ENCODE results near the gene ESYT3. TPM values are rescaled to one million over a fixed set of nuclear protein-coding genes. Genes with fewer than 3 reads are reported as not detected.
"Not testable (repeated sequence)": the region's sequence is repeated elsewhere in the genome, so short reads cannot be mapped to it uniquely, and the experiment has no call there.

ESYT3 gene
- total RNA-seq, 4 donors from 2014 or later: 28.9 to 39.0 (median 33.5) TPM

- H3K4me1 ChIP-seq: peaks cover 3% of the 10 kb centered on the region
- H3K9me3 ChIP-seq: no peaks in the 10 kb centered on the region
- H3K36me3 ChIP-seq: no peaks in the 10 kb centered on the region
- peak overlapping the region; percentile 17 for H3K27ac ChIP-seq
- WGBS: 71% methylated on average over 9 of the region's 9 CpGs
- no peaks in the 10 kb centered on the region for H3K27me3 ChIP-seq
- DNase-seq (ENCODE audit: low spot score in 2 of 2): peak in 1 of 2 donors; percentile 55
- no peak overlapping the region for H3K4me3 ChIP-seq
- TF ChIP-seq EP300 (IDR thresholded peaks at IDR 0.05) (no peak), POLR2AphosphoS5 (IDR thresholded peaks at IDR 0.05) (no peak), POLR2A (IDR thresholded peaks at IDR 0.05) (no peak)
- TF ChIP-seq, protein P1, sequence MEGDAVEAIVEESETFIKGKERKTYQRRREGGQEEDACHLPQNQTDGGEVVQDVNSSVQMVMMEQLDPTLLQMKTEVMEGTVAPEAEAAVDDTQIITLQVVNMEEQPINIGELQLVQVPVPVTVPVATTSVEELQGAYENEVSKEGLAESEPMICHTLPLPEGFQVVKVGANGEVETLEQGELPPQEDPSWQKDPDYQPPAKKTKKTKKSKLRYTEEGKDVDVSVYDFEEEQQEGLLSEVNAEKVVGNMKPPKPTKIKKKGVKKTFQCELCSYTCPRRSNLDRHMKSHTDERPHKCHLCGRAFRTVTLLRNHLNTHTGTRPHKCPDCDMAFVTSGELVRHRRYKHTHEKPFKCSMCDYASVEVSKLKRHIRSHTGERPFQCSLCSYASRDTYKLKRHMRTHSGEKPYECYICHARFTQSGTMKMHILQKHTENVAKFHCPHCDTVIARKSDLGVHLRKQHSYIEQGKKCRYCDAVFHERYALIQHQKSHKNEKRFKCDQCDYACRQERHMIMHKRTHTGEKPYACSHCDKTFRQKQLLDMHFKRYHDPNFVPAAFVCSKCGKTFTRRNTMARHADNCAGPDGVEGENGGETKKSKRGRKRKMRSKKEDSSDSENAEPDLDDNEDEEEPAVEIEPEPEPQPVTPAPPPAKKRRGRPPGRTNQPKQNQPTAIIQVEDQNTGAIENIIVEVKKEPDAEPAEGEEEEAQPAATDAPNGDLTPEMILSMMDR (IDR thresholded peaks at IDR 0.05): no peak
Observed at GRCh38 chr3:138412821-138413551, 21.4 kb upstream of the ESYT3 start.

DNA sequence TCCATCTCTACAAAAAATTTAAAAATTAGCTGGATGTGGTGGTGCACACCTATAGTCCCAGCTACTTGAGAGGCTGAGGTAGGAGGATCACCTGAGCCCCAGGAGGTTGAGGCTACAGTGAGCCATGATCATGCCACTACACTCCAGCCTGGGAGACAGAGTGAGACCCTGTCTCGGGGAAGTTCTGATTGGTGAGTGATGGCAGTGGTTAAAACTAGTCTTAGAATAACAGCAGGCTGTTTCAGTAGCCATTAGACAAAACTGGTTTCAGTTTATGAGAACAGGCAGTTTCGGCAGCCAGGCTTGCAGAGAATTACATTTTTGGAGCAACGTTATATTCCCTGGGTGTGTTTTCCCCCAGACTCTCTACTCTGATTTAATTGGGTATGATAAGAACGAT, 18.2 kb upstream of the ESYT3 start:
- H3K4me3 ChIP-seq; H3K27ac ChIP-seq; H3K4me1 ChIP-seq; DNase-seq (ENCODE audit: low spot score in 2 of 2); H3K9me3 ChIP-seq; H3K36me3 ChIP-seq; H3K27me3 ChIP-seq: not testable (repeated sequence)
- 81% methylated on average over 4 of the region's 4 CpGs for WGBS

DNA sequence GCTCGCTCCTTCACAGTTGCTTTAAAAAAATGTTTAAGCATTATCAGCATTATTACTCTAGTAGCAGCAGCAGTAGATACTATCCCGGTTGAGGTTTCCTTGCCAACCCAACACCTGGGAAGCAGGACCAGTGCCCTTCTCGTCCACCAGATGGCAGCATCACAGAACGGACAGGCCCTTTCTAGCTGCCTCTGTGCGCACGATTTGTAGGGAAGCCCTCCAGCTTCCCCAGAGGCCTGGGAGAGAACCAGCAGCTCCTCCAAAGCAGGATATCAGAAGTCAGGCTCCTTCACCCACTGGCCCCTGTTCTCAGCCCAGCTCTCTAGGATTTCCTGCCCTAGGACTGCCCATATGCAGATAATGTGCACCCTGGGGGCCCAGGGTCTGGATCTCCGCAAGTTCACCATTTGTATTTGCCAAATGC, 16.8 kb upstream of the ESYT3 start:
- H3K27ac ChIP-seq: no peak overlapping the region
- H3K9me3 ChIP-seq: no peaks in the 10 kb centered on the region
- H3K4me1 ChIP-seq: peaks cover 3% of the 10 kb centered on the region
- H3K4me3 ChIP-seq: no peak overlapping the region
- TF ChIP-seq POLR2A (IDR thresholded peaks at IDR 0.05): no peak
- TF ChIP-seq, protein P1 (IDR thresholded peaks at IDR 0.05): peak; percentile 58 to 91
- peak in 1 of 2 donors; percentile 80 for DNase-seq (ENCODE audit: low spot score in 2 of 2)
- 15% methylated on average over 7 of the region's 7 CpGs for WGBS
- H3K27me3 ChIP-seq: no peaks in the 10 kb centered on the region
- H3K36me3 ChIP-seq: no peaks in the 10 kb centered on the region

- Histone ChIP-seq H3K4me1 (no peaks in the 10 kb centered on the region), H3K4me3 (no peak overlapping the region), H3K9me3 (no peaks in the 10 kb centered on the region), H3K27me3 (no peaks in the 10 kb centered on the region), H3K36me3 (no peaks in the 10 kb centered on the region), H3K27ac (no peak overlapping the region)
- 65% methylated on average over 5 of the region's 5 CpGs for WGBS
- DNase-seq (ENCODE audit: low spot score in 2 of 2): no peak
- TF ChIP-seq, protein P1 (IDR thresholded peaks at IDR 0.05): no peak
- no peak for TF ChIP-seq EP300 (IDR thresholded peaks at IDR 0.05)
- TF ChIP-seq POLR2A (IDR thresholded peaks at IDR 0.05): no peak
- no peak for TF ChIP-seq POLR2AphosphoS5 (IDR thresholded peaks at IDR 0.05)
Observed at GRCh38 chr3:138418601-138419206, 15.7 kb upstream of the ESYT3 start.

DNA sequence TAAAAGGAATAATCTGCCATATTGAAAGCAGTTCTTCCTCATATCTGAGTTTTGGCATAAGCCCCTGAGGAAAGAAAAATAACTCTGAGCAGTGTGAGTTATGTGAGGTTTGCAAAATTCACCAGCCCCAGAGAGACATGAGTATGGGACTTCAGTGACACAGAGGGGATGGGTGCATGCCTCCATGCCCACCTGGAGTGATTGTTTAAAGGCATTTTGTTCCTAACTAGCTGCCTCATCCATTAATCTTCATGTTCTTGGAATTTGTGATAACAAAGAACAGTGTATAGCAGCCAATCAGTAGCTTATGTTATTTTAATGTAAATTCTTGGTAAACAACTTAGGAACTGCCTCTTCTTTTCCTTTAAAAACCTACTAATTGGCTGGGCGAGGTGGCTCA, 11.1 kb upstream of the ESYT3 start:
- Histone ChIP-seq H3K4me1 (no peaks in the 10 kb centered on the region), H3K4me3 (no peak overlapping the region), H3K27me3 (no peaks in the 10 kb centered on the region), H3K9me3 (no peaks in the 10 kb centered on the region), H3K36me3 (no peaks in the 10 kb centered on the region), H3K27ac (no peak overlapping the region)
- WGBS: 84% methylated on average over 1 of the region's 1 CpG
- TF ChIP-seq EP300 (IDR thresholded peaks at IDR 0.05): no peak
- TF ChIP-seq, protein P1 (IDR thresholded peaks at IDR 0.05): no peak
- TF ChIP-seq POLR2A (IDR thresholded peaks at IDR 0.05): no peak
- no peak for TF ChIP-seq POLR2AphosphoS5 (IDR thresholded peaks at IDR 0.05)
- DNase-seq (ENCODE audit: low spot score in 2 of 2): no peak

Data from suprapubic skin (tissue), 4 donors.